PC-9 (cell line): ENCODE results near the gene GPC5. TPM values are rescaled to one million over a fixed set of nuclear protein-coding genes. Genes with fewer than 3 reads are reported as not detected.

ENCODE experiments used
- BruUV-seq: library from RNA; stranded (reverse); fragments of 400-500 nt; replicated peaks from 2 replicates; lab custom pipeline; 2021; lab: Mats Ljungman, UMichigan
- CTCF ChIA-PET: fragments of 300-600 bp; sonication (Branson Sonifier 250); formaldehyde crosslinking; loops from one replicate; lab custom pipeline; 2022; ENCODE audit warnings: antibody characterized with exemption; lab: Charles Lee
- POLR2A ChIA-PET: fragments of 300-600 bp; sonication (Branson Sonifier 250); formaldehyde crosslinking; loops from one replicate; lab custom pipeline; 2022; ENCODE audit warnings: antibody characterized with exemption; ENCODE audit not compliant: unreplicated experiment; lab: Charles Lee
- DNase-seq, 2 experiments: peaks; one replicate each; pipeline versions ENCODE4 v3.0.0 to v3.0.0-alpha.2; 2015 to 2022; ENCODE audit warnings: mixed read lengths in 1 of 2
- H2AFZ ChIP-seq: fragments of 200-600 bp; sonication (generic); 2 replicates; pipeline ENCODE4 v1.8.1; 2017; ENCODE audit warnings: antibody characterized with exemption
- H3F3A ChIP-seq: fragments of 200-600 bp; sonication (generic); 2 replicates; pipeline ENCODE4 v1.8.1; 2017; ENCODE audit warnings: antibody characterized with exemption, mild to moderate bottlenecking, low read depth; ENCODE audit not compliant: insufficient read depth
- H3K27ac ChIP-seq: fragments of 200-600 bp; sonication (generic); 2 replicates; pipeline ENCODE4 v1.6.1; 2016; ENCODE audit warnings: mixed run types
- H3K27me3 ChIP-seq: fragments of 200-600 bp; sonication (generic); 2 replicates; pipeline ENCODE4 v1.6.1; 2016; ENCODE audit warnings: low read depth, mixed run types; ENCODE audit not compliant: insufficient read depth
- H3K36me3 ChIP-seq: fragments of 200-600 bp; sonication (generic); 2 replicates; pipeline ENCODE4 v1.6.1; 2016; ENCODE audit warnings: low read depth, mixed run types
- H3K4me1 ChIP-seq: fragments of 200-600 bp; sonication (generic); replicated peaks from 2 replicates; pipeline ENCODE4 v1.6.1; 2016; ENCODE audit warnings: mixed run types; ENCODE audit not compliant: insufficient read depth
- H3K4me2 ChIP-seq: fragments of 200-600 bp; sonication (generic); 2 replicates; pipeline ENCODE4 v1.6.1; 2017; ENCODE audit warnings: mixed run types
- H3K4me3 ChIP-seq: fragments of 200-600 bp; sonication (generic); 2 replicates; pipeline ENCODE4 v1.6.1; 2016; ENCODE audit warnings: mixed run types
- H3K79me2 ChIP-seq: fragments of 200-600 bp; sonication (generic); 2 replicates; pipeline ENCODE4 v1.6.1; 2017; ENCODE audit warnings: low read depth, mixed run types
- H3K9me2 ChIP-seq: fragments of 200-600 bp; sonication (generic); 2 replicates; pipeline ENCODE4 v1.8.1; 2017; ENCODE audit warnings: mild to moderate bottlenecking; ENCODE audit not compliant: insufficient read depth
- H3K9me3 ChIP-seq: fragments of 200-600 bp; sonication (generic); 2 replicates; pipeline ENCODE4 v1.8.1; 2016; ENCODE audit warnings: low read depth; ENCODE audit not compliant: insufficient read depth
- H4K20me1 ChIP-seq: fragments of 200-600 bp; sonication (generic); 2 replicates; pipeline ENCODE4 v1.8.1; 2017; ENCODE audit not compliant: insufficient read depth
- EZH2 ChIP-seq: fragments of 200-600 bp; sonication (generic); IDR thresholded peaks from 2 replicates; pipeline ENCODE4 v1.8.0; 2017; ENCODE audit warnings: antibody characterized with exemption, low read depth
- intact Hi-C: fragments of 100-400 bp; cut with micrococcal nuclease; formaldehyde crosslinking; loops from one replicate; pipeline ENCODE4 v1.10.0; 2022; ENCODE audit not compliant: unreplicated experiment
- total RNA-seq: library from RNA; stranded (reverse); gene quantifications from 2 replicates; pipeline ENCODE4 v1.2.3, GENCODE V29; 2021
- TF ChIP-seq, protein P1 (sequence below): fragments of 200-600 bp; sonication (generic); conservative IDR thresholded peaks from 2 replicates; pipeline ENCODE4 v1.6.1; 2017; ENCODE audit warnings: mixed run types, antibody characterized with exemption, mild to moderate bottlenecking, moderate library complexity

GPC5 gene
- total RNA-seq, 1 experiment from 2014 or later = not detected

DNA sequence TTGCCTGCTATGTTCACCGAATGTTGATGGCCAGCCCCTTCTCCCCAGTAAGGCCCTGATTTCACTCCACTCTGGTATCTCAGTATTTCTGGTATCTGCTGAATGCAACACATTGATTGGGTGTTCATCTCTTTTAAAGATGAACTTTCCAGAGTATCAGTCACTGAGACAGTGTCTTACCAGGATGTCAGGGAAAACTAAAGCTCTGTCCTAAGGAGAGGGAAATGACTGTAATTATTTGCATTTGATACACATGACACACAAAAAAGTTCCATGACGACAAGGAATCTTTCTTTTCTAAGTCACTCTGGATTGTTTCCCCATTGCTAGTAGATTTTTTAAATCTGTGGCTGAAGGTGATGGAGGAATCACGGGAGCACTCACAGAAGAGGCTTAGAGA, 2.2 kb downstream of the GPC5 start:
- H4K20me1 ChIP-seq = no peaks in the 10 kb centered on the region
- no peak overlapping the region for H3K4me3 ChIP-seq
- no peaks in the 10 kb centered on the region for H3K9me3 ChIP-seq
- no peak for TF ChIP-seq EZH2
- TF ChIP-seq, protein P1, sequence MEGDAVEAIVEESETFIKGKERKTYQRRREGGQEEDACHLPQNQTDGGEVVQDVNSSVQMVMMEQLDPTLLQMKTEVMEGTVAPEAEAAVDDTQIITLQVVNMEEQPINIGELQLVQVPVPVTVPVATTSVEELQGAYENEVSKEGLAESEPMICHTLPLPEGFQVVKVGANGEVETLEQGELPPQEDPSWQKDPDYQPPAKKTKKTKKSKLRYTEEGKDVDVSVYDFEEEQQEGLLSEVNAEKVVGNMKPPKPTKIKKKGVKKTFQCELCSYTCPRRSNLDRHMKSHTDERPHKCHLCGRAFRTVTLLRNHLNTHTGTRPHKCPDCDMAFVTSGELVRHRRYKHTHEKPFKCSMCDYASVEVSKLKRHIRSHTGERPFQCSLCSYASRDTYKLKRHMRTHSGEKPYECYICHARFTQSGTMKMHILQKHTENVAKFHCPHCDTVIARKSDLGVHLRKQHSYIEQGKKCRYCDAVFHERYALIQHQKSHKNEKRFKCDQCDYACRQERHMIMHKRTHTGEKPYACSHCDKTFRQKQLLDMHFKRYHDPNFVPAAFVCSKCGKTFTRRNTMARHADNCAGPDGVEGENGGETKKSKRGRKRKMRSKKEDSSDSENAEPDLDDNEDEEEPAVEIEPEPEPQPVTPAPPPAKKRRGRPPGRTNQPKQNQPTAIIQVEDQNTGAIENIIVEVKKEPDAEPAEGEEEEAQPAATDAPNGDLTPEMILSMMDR = no peak
- peaks cover 16% of the 10 kb centered on the region; the same call in 1 of the 2 replicates for H3K27me3 ChIP-seq
- H3F3A ChIP-seq = no peaks in the 10 kb centered on the region
- CTCF ChIA-PET = no interaction called here
- BruUV-seq = no TSS peak
- H3K4me1 ChIP-seq = no peaks in the 10 kb centered on the region
- H2AFZ ChIP-seq = no peak overlapping the region
- H3K27ac ChIP-seq = no peak overlapping the region
- H3K36me3 ChIP-seq = no peaks in the 10 kb centered on the region
- intact Hi-C loops = no loop called here
- no peak overlapping the region for H3K4me2 ChIP-seq
- POLR2A ChIA-PET = no interaction called here
- no peak for DNase-seq
- peaks cover 3% of the 10 kb centered on the region; the same call in 1 of the 2 replicates for H3K9me2 ChIP-seq
- H3K79me2 ChIP-seq = no peaks in the 10 kb centered on the region

DNA sequence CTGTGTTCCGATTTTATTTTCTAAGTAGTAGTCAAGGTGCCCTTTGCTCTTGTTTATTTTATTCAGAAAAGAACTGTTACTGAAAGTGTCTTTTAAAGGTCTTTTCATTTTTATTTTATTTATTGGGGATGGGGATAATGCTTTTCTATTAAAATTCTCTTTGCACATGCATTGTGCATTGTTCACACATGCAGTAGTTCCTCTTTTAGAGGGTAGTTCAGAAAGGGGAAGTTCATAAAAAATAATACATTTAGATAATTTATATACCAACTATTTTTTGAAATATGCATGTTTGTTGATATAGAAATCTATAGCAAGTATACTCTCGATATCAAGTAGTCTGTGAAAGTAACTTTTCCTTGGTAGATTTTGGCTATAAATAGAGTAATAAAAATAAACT, 3.5 kb downstream of the GPC5 start:
- H3K36me3 ChIP-seq = no peaks in the 10 kb centered on the region
- no peaks in the 10 kb centered on the region for H3K9me3 ChIP-seq
- H3K4me1 ChIP-seq = no peaks in the 10 kb centered on the region
- ChIA-PET POLR2A (no interaction called here), CTCF (no interaction called here)
- BruUV-seq = no TSS peak
- no peak overlapping the region for H2AFZ ChIP-seq
- H3K4me2 ChIP-seq = no peak overlapping the region
- peaks cover 11% of the 10 kb centered on the region; the same call in 1 of the 2 replicates for H3K27me3 ChIP-seq
- no peak overlapping the region for H3K27ac ChIP-seq
- no peak for DNase-seq
- intact Hi-C loops = no loop called here
- H3K4me3 ChIP-seq = no peak overlapping the region
- no peaks in the 10 kb centered on the region for H4K20me1 ChIP-seq
- H3F3A ChIP-seq = no peaks in the 10 kb centered on the region
- TF ChIP-seq, protein P1 = no peak
- no peak for TF ChIP-seq EZH2
- H3K9me2 ChIP-seq = peaks cover 3% of the 10 kb centered on the region; the same call in 1 of the 2 replicates
- H3K79me2 ChIP-seq = no peaks in the 10 kb centered on the region

DNA sequence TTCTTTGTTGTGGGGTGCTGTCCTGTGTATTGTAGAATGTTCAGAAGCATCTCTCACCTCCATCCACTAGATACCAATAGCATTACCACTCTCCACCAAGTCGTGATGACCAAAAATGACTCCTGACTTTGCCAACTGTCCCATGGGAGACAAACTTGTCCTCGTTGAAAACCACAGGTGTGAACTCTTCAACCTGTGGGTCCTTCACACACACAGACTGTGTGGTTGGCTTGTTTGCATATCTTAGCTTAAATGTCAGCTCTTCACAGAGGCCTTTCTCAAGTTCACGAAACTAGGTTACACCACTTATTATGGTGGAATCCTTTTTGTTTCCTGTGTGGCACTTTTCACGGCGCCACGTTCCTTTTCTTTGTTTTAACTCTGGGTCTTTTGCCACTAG, 6.8 kb downstream of the GPC5 start:
- Histone ChIP-seq H3K4me1 (no peaks in the 10 kb centered on the region), H3K4me3 (no peak overlapping the region), H2AFZ (no peak overlapping the region), H3K9me2 (peaks cover 3% of the 10 kb centered on the region; the same call in 1 of the 2 replicates), H3K27me3 (0 out of 2 replicates have a peak, but pooled peaks cover 4% of the 10 kb centered on the region), H3F3A (no peaks in the 10 kb centered on the region), H3K9me3 (no peaks in the 10 kb centered on the region), H3K36me3 (no peaks in the 10 kb centered on the region), H4K20me1 (no peaks in the 10 kb centered on the region), H3K4me2 (no peak overlapping the region), H3K27ac (no peak overlapping the region), H3K79me2 (no peaks in the 10 kb centered on the region)
- ChIA-PET POLR2A (no interaction called here), CTCF (no interaction called here)
- intact Hi-C loops = loop anchor here (5.0 kb wide), 1 partner anchor 273 kb away; no protein-coding TSS in a partner anchor
- TF ChIP-seq, protein P1 = no peak
- no peak for TF ChIP-seq EZH2
- DNase-seq = no peak
- BruUV-seq = no TSS peak
